GM18868 (cell line): ENCODE results near the gene TSHZ2.

Experiments used
- ATAC-seq: cut with Tn5 transposase; IDR thresholded peaks from one replicate; pipeline ENCODE4 v1.9.1; 2021; ENCODE audit warnings: mild to moderate bottlenecking, moderate library complexity; ENCODE audit not compliant: unreplicated experiment

Gene TSHZ2

DNA sequence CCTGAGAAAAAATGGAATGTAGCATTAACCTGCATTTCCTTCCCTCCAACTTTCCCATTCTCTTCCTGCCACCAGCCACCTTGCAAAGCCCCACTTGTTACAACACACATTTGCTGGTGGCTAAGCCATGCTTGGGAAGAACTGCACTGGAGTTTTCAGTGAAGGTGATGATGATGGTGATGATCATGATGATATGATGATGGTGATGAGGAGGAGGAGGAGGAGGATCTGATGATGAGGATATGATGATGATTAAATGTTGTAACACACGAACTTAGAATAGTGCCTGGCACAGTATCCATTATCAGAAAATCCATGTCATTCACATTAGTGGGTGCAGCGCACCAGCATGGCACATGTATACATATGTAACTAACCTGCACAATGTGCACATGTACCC is 297.2 kb downstream of the TSHZ2 start:
- ATAC-seq, result no peak

DNA sequence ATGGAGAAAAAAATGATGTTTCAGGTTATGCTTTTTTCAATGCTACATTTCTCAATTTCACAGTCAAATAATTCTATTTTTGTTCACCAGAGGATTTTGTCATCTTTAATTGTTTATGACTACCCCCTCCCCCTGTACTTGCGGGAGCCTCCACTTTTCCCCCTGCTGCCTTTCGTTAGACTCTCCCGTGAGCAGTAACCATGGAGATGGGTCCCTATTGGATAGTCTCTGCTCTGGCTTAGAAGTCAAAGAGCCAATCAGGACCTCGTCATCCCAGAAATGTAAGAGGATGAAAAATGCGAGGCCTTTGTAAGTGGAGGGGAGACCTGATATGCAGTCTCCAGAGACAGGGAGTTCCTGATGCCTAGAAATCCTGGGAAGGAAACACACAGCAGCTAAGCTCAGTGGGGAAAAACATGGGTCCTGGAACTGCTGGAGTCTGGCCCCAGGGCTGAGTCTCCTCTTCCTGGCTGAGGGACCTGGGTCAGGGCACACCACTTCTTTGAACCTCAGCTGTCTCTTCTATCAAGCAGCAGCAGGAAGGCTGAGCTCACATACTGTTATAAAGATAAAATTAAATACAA is 298.7 kb downstream of the TSHZ2 start:
- ATAC-seq, result no peak

DNA sequence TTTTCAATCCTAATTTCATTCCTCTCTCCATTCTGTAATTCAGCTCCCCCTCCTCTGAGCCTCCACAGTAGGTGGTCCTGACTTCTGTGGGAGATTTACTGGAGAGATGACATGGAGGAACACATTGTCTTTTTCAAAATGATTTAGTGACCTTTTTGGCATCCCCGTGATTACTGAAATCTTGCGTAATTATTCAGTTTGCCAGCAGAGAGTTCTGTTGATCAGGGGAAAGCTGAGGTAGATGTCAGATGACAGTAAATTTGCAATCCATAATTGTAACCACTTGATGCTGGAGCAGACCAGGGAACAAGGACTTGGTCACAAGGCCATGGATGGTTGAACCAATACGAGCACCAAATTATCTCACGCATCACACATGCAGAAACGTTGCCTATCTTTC is 302.2 kb downstream of the TSHZ2 start:
- ATAC-seq, result no peak

DNA sequence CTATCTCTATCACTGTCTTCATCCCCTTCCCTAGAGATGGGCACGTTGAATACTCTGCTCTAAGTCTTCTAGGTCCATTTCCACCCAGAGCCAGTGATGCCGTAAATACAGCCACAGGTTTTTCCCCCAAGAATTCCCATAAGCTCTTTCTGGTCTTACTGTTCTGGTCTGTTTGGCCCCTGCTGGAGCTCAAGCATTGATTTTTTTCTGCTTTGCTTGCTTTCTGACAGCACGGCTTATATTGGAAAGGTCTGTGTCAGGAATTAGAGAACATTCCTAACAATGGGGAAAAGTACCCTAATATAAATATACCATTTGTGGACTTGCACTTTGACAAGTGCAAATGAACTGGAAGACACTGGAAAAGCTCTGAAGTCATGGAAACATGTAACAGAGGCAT is 302.6 kb downstream of the TSHZ2 start:
- ATAC-seq, result no peak

DNA sequence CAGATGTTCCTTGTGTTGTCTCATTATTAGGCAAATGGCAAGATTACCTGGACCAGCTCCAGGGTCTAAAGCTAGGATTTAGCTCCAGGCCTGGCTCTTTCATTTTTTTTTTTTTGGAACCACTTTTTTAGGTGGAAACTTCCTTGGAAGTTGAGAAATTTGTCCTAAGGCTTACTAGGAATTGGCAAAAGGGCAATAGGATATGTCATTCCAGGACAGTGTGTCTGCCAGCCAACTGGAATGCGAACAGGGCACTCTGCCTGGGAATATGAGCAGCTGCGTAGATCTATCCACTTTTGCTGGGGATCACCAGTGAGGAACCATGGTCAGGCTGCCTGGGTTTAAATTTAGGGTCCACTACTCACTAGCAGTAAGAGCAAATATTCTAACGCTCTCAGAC is 304.0 kb downstream of the TSHZ2 start:
- no peak for ATAC-seq

DNA sequence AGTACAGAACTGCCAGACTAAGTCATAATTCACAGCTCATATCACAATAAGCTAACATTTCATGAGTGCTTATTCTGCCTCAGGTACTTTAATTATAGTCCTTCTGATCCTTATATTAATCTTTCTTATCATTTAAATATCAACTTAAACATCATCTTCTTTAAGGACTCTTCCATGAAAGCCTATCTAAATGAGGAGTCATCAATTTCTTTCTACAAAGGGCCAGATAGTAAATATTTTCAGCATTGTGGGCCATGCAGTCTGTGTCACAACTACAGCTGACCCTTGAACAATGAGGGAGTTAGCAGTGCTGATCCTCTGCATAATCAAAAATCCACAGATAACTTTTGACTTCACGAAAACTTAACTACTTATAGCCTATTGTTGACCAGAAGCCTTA is 306.4 kb downstream of the TSHZ2 start:
- ATAC-seq, result no peak

DNA sequence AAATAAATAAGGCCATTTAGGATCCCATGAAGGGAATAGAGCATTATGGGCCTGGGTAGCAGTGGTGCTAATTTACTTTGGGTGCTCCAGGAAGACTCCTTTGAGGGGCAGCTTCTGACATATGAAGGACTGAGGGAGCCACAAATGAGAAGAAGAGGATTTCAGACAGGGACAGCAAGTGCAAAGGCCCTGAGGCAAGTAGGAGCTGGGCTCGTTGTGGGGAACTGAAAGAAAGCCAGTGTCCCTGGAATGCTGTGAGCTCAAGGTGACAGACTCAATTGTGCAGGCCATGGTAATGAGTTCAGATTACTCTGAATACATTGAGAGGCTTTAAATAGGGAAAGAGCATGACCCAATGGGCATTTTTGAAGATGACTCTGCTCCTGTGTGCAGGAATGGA is 307.6 kb downstream of the TSHZ2 start:
- ATAC-seq, result no peak

DNA sequence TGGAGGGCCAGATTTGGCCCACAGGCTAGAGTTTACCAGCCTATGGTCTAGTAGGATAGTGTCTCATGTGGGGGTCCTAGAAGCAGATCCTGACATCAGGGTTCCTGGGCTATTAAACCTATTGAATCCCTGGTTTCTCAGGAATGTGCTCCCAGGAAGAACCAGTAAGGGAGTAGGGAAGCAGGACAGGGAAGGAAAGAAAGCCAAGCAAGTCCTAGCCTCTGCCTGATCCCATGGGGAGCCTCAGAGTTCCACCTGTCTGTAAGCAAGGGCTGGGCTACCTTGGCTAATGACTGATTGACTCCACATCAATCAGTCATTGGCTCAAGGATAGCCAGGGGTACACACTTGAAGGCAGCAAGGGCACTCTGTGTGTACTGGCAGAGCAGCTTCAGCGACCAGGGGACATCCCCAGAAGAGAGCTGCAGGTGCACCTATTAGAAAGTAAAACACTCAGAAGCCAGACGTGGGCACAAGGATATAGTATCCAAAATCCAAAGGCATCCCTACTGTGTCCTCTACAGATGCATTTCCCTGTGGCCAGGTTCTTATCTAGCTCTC is 309.5 kb downstream of the TSHZ2 start:
- ATAC-seq, result no peak

DNA sequence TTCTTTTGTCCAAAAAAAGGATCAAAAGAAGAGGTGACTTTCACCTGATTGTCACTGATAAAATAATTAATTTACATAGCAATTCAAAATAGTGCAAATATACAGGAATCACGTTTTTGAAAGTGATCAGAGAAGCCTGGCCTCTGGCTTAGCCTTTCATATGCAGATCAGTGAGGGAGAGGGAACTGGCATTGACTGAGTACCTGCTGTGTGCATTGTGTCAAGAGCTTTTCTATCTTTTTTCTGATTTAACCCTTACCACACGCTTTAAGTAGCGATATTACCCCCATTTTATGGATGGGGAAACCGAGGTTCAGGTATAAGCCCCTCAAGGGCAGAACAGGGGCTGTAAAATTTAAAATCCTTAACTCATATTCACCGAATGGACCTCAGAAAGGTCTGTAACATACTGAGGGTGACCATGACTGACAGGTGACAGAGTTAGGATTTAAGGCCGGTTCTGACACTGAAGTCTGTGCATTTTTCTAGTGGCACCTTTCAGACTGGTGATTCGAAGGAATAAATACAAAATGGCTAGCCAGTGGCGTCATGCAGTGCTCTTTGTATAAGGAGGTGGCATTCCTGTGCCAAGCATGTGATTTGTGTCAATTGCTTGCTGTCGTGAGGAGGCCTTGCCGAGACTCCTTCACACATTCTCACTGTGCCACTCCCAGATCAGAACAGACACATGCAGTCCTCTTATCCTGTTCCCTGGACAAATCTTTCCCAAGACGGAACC is 310.2 kb downstream of the TSHZ2 start:
- no peak for ATAC-seq

DNA sequence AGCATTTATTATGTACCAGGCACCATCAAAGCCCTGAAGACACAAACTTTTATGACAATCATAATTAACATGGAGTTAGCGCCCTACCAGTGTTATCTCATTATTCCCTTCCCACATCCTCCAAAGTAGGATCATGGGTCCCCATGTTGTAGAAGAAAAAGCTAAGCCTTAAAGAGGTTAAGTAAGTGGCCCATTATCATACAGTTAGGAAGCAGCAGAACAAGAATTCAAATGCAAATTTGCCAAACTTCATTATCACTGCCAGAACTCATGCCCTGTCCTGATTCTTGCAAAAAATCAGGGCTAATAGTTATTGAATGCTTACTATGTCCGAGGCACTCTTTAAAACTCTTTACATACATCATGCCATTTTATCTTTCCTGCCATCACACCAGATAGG is 310.9 kb downstream of the TSHZ2 start:
- no peak for ATAC-seq

DNA sequence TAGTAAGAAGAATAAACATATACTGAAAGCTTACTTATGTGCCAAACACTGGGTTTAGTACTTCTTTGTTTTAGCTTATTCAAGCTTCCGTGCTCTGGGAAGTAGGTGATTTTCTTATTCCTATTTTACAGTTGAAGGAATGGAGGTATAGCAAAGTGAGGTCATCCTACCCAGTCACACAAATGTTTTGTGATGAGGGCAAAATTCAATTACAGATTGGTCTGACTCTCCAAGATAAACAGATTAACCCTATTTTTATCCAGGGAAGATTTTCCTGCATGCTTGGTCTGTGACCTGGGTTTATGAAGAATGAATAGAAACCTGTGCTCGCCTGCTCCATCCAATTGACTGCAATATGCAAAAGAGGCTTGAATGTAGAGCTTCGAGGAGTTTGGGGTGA is 311.4 kb downstream of the TSHZ2 start:
- ATAC-seq, result no peak

DNA sequence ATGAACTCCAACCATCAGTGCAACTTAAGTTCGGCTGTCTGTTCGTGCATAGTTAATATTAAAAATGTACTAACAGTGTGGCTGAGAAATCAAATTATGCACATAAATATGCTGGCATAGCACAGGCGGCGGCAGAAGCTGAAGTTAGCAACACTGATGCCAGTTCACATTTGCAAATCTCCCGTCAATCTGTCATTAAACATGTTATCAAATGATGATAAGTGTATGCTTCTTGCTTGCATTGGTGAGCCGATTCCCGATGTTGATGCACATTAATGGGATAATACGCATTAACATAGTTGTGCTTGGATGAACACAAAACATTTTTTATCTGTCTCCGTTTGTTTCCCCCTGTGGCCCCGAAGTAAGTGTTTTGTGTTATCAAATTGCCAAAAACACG is 312.1 kb downstream of the TSHZ2 start:
- ATAC-seq, result no peak

DNA sequence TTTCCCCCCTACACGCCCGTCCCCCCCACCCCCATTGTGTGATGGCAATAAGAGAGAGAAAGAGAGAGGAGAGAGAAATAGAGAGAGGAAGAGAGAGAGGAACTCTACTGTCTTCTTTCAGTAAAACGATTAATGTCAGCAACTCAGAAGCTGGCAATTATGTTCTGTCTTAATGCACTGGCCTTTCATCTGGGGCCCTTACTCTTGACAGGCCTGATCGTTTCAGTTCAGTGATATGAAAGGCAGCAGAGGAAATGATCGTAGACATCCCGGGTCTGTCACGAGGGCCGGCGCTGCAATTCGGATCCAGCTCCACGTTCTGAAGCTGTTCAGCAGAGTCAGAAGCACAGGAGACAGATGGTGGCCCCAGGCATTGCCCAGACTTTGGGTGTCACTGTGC is 312.5 kb downstream of the TSHZ2 start:
- ATAC-seq, result no peak

DNA sequence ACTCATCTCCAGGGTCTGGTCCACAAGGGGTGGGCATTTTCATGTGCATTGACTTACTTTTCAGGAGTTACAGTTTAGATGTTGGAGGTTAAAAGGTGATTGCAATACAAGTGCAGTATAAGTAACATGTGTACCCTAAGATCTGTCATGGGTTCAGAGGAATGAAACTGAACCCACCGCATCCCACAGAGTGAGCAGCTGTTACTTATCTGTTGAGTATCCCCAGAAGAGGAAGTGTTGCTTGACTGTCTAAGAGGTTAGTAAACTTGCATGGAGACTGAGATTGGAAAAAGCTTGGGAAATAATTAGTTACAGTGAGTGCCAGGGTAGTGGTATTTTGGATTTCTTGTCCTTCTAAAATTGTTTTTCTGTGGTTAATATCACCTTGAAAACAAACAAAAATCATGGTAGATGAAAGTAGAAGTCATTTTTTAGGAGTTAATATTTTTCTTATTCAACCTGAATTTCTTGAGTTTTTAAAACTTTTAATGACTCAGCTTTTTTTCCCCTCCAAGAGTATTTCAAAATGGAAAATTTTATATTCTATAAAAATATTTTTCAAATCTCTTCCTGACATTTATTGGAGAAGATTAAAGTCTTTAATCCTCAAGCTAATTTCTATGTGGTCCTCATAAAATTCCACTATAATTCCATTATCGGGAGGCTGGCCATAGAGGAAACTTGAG is 315.3 kb downstream of the TSHZ2 start:
- no peak for ATAC-seq

DNA sequence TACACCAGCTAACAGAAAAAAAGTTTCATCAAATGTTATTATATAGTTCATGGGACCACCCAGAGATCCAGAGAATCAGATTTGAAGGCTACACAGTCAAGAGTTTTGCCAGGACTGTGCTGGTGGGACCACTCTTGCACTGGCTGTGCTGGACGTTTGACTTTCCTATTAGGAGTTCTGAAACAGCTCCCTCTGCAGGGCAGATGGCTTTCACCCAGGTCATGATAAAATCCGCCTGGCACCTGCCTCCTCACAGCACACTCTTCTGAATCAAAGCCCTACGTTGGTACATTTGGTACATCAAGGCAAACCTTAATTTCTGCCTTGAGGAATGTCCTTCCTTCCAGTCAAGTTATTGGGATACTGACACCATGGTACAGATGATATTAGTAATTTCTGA is 319.4 kb downstream of the TSHZ2 start:
- no peak for ATAC-seq

DNA sequence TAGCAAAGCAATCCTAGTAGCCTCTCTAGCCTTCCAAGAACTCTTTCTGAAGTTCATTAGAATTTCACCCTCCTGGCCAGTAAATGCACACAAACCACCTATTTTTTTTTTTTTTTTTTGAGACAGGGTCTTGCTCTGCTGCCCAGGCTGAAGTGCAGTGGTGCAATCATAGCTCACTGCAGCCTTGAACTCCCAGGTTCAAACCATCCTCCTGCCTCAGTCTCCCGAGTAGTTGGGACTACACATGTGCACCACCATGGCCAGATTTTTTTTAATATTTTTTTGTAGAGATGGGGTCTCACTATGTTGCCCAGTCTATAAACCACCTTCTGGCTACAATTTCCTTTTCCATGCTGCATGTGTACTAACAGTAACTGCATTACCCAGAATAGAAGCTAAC is 320.2 kb downstream of the TSHZ2 start:
- no peak for ATAC-seq

DNA sequence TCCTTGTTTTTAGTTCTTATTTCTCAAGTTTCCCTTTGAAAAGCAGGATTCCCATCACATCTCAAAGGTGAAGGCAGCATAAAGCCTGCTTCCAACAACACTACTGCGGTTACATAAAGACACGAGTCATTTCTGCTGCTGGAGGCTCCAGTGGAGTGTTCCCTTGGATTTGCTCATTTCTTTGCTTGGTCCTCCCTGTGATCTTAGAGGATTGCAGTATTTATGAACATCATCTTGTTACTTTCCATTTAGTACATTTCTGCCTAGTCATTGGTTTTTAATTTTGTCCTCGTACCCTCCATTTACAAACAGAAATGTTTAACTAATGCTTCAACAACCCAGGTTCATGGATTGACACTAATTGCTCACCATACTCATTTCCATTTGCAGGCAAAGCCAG is 322.6 kb downstream of the TSHZ2 start:
- no peak for ATAC-seq

DNA sequence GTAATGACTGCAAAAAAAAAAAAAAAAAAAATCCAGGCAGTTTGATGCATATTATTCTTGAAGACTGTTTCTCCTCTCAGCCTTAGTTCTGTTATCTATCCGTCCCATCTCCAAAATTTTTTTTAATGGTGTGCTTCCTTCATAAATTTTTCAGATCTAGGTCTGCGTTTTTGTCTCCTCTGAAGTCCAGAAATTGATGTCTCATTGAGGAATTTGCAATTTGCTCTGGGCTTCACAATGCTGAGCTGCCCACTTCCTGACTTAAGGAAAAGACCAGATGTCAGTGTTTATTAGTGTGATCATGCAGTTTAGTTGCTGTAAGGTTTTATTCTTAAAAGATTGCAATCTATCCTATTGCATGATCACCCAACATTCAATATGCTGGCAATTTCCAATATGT is 323.9 kb downstream of the TSHZ2 start:
- no peak for ATAC-seq

DNA sequence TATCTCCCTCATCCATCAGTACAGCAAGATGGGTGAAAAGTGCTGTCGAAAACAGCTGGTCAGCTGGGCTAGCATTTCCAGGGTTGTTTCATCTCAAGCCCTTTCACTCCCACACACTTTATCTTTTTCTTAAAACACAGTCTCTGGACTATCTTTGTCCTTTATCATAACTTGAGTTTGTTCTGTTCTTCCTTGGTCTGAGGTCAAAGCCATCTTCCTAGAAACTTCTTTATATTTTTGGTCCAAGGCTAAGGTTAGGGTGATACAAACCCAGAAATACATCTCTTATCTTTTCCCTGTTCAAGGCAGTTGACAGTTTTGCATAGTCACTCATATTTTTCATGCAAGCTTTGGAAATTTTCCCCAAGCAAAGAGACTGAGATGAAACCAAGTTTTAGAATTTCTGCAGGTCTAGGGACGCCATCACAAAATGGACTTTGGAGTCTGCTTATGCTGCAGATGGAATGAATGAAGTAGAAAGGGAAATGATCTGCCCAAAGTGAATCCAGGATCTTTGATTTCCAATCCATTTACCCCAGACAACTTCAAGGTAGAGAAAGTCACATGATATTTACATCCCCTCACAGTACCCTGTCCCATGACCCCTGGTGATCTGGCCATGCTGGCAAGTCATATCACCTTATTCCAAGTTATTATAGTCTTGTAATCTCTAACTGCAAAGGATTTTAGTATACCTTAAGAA is 324.4 kb downstream of the TSHZ2 start:
- ATAC-seq, result no peak

DNA sequence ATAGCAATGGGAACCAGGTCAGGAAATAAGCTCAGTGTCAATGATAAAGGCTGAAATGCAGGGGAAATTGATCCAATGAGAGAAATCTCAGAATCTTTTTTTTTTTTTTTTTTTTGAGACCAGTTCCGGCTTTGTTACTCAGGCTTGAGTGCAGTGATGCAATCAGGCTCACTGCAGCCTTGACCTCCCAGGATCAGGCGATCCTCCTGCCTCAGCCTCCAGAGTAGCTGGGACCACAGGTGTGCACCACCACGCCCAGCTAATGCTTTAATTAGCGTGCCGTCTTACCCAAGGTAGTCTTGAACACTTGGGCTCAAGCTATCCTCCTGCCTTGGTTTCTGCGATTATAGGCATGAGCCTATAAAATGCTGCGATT is 325.0 kb downstream of the TSHZ2 start:
- no peak for ATAC-seq

DNA sequence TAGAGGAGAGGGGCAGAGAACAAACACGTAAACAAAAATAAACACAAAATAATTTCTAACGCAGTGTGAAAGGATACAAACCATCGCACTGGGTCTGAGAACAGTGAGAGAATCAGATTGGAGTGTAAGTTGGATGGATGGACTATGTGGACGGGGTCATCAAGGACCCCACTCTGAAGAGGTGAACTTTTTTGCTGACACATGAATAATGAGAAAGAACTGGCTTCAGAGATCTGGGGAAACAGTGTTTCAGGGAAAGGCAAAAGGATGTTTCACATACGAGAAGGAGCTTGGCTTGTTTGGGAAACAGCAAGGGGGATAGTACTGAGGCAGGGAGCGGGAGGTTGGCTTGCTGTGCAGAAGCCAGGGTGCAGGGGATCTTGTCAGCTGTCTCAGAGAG is 326.1 kb downstream of the TSHZ2 start:
- no peak for ATAC-seq

DNA sequence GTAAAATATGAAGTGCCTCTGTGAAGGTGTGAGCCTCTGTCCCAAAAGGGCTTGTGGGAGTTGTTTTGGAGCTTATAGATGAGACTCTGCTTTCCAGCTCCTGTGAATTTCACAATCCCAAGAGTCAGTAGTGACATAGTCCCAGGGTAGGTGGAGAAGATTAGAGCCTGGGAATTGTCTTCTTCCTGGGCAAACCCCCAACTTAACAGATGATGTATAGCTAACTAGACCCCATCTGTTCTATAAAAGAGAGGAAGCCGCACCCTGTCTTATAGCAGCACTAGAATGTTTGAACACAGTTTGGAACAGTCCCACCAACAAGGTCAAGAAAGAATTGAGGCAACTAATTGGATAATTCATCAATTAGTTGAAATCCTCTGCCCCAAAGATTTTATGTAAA is 326.8 kb downstream of the TSHZ2 start:
- ATAC-seq, result no peak
